CD4-positive, CD25-positive, alpha-beta regulatory T cell (primary cell): ENCODE results near the gene KITLG. TPM values are rescaled to one million over a fixed set of nuclear protein-coding genes. Genes with fewer than 3 reads are reported as not detected.

Experiments
- ATAC-seq, 2 donors: fragments of 150-1000 bp; cut with Tn5 transposase; one replicate each; pipeline ENCODE4 v1.10.0; 2021; ENCODE audit warnings: low read depth in 2 of 2, moderate number of reproducible peaks in 2 of 2, moderate library complexity in 1 of 2
- DNase-seq, 3 donors: peaks; one replicate each; pipeline versions ENCODE4 v3.0.0 to v3.0.0-alpha.2; 2012 to 2022; ENCODE audit warnings: mixed read lengths in 1 of 3
- H3K27ac ChIP-seq: one replicate; pipeline ENCODE4 v1.7.0; 2013; ENCODE audit warnings: mild to moderate bottlenecking, low read length; ENCODE audit not compliant: insufficient read depth, poor library complexity, severe bottlenecking
- H3K27me3 ChIP-seq: one replicate; pipeline ENCODE4 v1.7.0; 2013; ENCODE audit warnings: low read length; ENCODE audit not compliant: control insufficient read depth, insufficient read depth
- H3K36me3 ChIP-seq: one replicate; pipeline ENCODE4 v1.7.0; 2013; ENCODE audit warnings: mild to moderate bottlenecking, low read length, moderate library complexity; ENCODE audit not compliant: control insufficient read depth, insufficient read depth
- H3K4me1 ChIP-seq: 2 replicates; pipeline ENCODE4 v1.7.0; 2013; ENCODE audit warnings: mild to moderate bottlenecking, low read length; ENCODE audit not compliant: insufficient read depth, control insufficient read depth, poor library complexity, severe bottlenecking
- H3K4me3 ChIP-seq: one replicate; pipeline ENCODE4 v1.7.0; 2013; ENCODE audit warnings: low read depth, mild to moderate bottlenecking, low read length, moderate library complexity
- H3K9me3 ChIP-seq, 2 experiments: 1 replicate in 1 of 2; 2 replicates in 1 of 2; pipeline ENCODE4 v1.7.0; 2013; ENCODE audit warnings: low read length in 2 of 2, mild to moderate bottlenecking in 1 of 2, moderate library complexity in 1 of 2; ENCODE audit not compliant: control insufficient read depth in 2 of 2
- H3K27ac Mint-ChIP-seq, 3 donors: one replicate each; pipeline ENCODE4 v1.8.0; 2020 to 2022; ENCODE audit warnings: mild to moderate bottlenecking in 3 of 3, mixed read lengths in 3 of 3, moderate library complexity in 2 of 3
- H3K27me3 Mint-ChIP-seq: one replicate; pipeline ENCODE4 v1.8.0; 2022; ENCODE audit warnings: mild to moderate bottlenecking, mixed read lengths
- H3K36me3 Mint-ChIP-seq: one replicate; pipeline ENCODE4 v1.8.0; 2020; ENCODE audit warnings: mixed read lengths
- H3K4me1 Mint-ChIP-seq, 4 donors: one replicate each; pipeline ENCODE4 v1.8.0; 2020 to 2022; ENCODE audit warnings: mixed read lengths in 4 of 4, mild to moderate bottlenecking in 1 of 4
- H3K4me3 Mint-ChIP-seq, 4 donors: one replicate each; pipeline ENCODE4 v1.8.0; 2020 to 2022; ENCODE audit warnings: mild to moderate bottlenecking in 4 of 4, mixed read lengths in 4 of 4, moderate library complexity in 3 of 4
- H3K9me3 Mint-ChIP-seq, 7 donors: one replicate each; pipeline ENCODE4 v1.8.0; 2020 to 2022; ENCODE audit warnings: mixed read lengths in 7 of 7, mild to moderate bottlenecking in 3 of 7, moderate library complexity in 2 of 7
- polyA plus RNA-seq, 4 donors: library from polyadenylated mRNA; unstranded; fragments of 300-500 nt; fragmentation: Illumina TruSeq; gene quantifications; one replicate each; pipeline ENCODE4 v1.2.3, GENCODE V29; 2021
- total RNA-seq: library from RNA; stranded (reverse); gene quantifications from one replicate; pipeline ENCODE4 v1.2.3, GENCODE V29; 2022

KITLG gene
- total and polyA plus RNA-seq, 5 donors from 2014 or later = not detected

DNA sequence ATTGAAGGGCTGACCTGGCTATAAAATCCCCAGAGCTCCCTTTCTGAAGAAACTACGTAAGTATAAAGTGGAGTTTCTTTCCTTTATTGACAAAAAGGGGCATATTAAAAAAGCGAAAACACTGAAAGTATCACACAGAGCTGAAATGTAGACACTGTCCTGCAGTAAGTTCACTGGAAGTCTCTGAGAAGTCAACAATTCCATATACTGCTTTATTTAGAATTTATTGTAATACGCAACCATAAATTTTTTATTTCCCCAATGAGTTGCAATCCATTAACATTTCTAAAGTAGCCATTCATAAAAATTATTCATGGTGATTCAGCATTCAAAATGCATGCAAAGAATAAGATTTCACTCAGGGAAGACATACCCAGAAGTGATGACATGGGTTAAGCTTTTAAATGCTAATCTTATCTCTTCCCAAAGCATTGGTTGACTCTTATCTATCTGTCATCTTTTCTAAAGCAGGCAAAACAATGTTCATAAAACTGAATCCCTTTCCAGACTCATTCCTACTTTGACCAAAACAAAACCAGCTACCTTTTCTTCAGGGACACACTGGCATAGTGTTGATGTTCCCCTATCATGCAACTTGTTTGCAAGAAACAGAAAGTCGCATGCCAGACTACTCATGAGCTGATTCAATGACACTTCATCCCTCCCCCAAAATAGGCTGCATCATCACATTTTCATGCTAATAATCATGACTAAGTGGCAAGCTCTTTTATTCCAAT lies 17.3 kb downstream of the KITLG start:
- Mint-ChIP-seq H3K4me3 (no peak overlapping the region), H3K9me3 (peaks cover 0 to 2% (median 0%) of the 10 kb centered on the region in 7 donors), H3K27me3 (no peaks in the 10 kb centered on the region), H3K36me3 (no peaks in the 10 kb centered on the region), H3K27ac (no peak overlapping the region), H3K4me1 (no peaks in the 10 kb centered on the region)
- no peaks in the 10 kb centered on the region for H3K27me3 ChIP-seq
- no peak overlapping the region for H3K4me3 ChIP-seq
- ATAC-seq = no peak
- H3K36me3 ChIP-seq = no peaks in the 10 kb centered on the region
- no peaks in the 10 kb centered on the region for H3K4me1 ChIP-seq
- H3K9me3 ChIP-seq = no peaks in the 10 kb centered on the region
- H3K27ac ChIP-seq = no peak overlapping the region
- no peak for DNase-seq

DNA sequence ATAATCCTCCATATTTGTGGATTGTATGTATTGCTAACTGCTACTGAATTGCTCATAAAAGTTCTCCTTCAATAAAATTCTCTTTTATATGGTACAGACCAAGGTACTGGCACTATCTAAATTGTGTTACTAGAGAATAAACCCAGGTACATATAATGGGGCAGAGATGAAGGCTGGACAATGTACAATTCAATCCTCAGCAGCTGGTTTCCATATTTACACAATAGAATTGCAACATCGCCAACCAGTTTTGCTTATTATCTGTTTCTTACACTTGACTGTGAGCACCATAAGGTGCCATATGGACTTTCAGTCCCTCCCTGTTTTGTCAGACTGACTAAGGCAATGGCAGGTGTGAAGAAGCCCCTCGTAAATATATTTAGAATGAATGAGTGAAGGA lies 18.1 kb downstream of the KITLG start:
- no peaks in the 10 kb centered on the region for H3K36me3 ChIP-seq
- no peaks in the 10 kb centered on the region for H3K27me3 ChIP-seq
- DNase-seq (no peak), ATAC-seq (no peak)
- H3K27ac Mint-ChIP-seq = no peak overlapping the region
- no peaks in the 10 kb centered on the region for H3K27me3 Mint-ChIP-seq
- no peak overlapping the region for H3K4me3 ChIP-seq
- H3K36me3 Mint-ChIP-seq = no peaks in the 10 kb centered on the region
- no peak overlapping the region for H3K27ac ChIP-seq
- no peaks in the 10 kb centered on the region for H3K4me1 ChIP-seq
- H3K4me1 Mint-ChIP-seq = no peaks in the 10 kb centered on the region
- H3K4me3 Mint-ChIP-seq = no peak overlapping the region
- peaks cover 0 to 2% (median 0%) of the 10 kb centered on the region in 7 donors for H3K9me3 Mint-ChIP-seq
- no peaks in the 10 kb centered on the region for H3K9me3 ChIP-seq

DNA sequence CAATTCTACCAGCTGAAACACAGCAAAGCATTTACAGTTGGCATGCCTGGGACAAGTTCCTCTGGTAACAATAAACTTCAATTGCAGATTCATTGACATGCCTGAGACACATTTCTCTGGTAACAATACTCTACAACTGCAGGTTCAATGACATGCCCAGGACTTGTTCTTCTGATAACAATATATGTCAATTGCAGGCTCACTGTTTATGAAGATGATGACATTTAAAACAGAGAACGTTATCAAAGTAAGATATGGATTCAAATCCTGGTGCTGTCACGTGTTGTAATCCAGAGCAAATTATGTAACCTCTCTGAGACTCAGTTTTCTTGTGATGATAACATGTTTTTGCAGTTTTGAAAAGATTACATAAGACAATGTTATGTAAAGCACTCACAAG lies 20.5 kb downstream of the KITLG start:
- Mint-ChIP-seq H3K36me3 (no peaks in the 10 kb centered on the region), H3K27me3 (peaks cover 6% of the 10 kb centered on the region), H3K9me3 (peaks cover 0 to 5% (median 0%) of the 10 kb centered on the region in 7 donors), H3K4me3 (no peak overlapping the region), H3K4me1 (no peaks in the 10 kb centered on the region), H3K27ac (no peak overlapping the region)
- Histone ChIP-seq H3K36me3 (no peaks in the 10 kb centered on the region), H3K9me3 (no peaks in the 10 kb centered on the region), H3K4me1 (no peaks in the 10 kb centered on the region), H3K4me3 (no peak overlapping the region), H3K27me3 (no peaks in the 10 kb centered on the region), H3K27ac (no peak overlapping the region)
- DNase-seq = peak in 1 of 3 donors; percentile 8
- ATAC-seq = no peak

DNA sequence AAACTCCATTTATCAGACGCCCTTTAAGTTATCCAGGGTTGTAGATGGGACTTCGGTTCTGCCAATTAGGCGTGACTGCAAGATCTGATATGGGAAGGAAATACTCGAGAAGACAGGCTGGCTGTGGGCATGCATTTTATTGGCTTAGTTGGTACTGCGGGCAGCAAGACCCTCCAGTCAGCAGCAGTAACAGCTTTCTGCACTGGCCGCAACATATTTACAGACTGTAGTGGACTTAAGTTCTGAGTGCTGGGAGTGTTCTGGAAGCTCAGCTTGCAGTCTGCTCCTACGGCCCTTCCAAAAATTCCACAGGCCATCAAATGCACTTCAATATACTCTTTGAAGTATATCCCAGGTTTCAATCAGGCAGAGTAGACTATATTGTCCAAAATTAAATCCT lies 21.1 kb downstream of the KITLG start:
- no peaks in the 10 kb centered on the region for H3K36me3 Mint-ChIP-seq
- Histone ChIP-seq H3K4me3 (no peak overlapping the region), H3K4me1 (no peaks in the 10 kb centered on the region), H3K36me3 (no peaks in the 10 kb centered on the region), H3K27ac (no peak overlapping the region), H3K9me3 (no peaks in the 10 kb centered on the region), H3K27me3 (no peaks in the 10 kb centered on the region)
- H3K27ac Mint-ChIP-seq = no peak overlapping the region
- peaks cover 6% of the 10 kb centered on the region for H3K27me3 Mint-ChIP-seq
- H3K4me3 Mint-ChIP-seq = no peak overlapping the region
- DNase-seq (no peak), ATAC-seq (no peak)
- H3K4me1 Mint-ChIP-seq = no peaks in the 10 kb centered on the region
- H3K9me3 Mint-ChIP-seq = peaks cover 0 to 5% (median 0%) of the 10 kb centered on the region in 7 donors

DNA sequence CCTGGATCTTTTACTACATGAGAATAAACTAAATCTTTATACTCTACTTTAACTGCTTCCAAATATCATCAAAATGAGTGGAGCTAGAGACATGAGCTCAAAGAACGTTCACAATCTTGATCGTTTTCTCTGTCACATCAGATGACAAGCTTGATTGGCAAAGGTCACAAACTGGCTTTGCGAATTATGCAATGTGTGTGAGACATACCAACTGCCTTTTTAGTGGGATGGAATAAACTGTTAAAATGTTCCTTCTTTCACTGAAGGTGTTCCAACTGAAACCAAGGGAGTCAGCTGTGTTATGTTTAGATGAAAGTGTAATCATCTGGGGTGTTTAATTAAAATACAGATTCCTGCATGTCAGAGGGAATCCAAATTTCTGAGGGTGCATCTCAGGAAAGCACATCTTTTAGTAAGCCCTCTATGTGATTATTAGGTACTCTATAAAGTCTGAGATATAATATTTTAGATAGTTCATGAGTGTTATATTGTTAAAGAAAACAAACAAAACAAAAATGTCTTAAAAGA lies 21.9 kb downstream of the KITLG start:
- DNase-seq (no peak), ATAC-seq (no peak)
- Mint-ChIP-seq H3K9me3 (peaks cover 0 to 5% (median 0%) of the 10 kb centered on the region in 7 donors), H3K4me1 (no peaks in the 10 kb centered on the region), H3K27me3 (peaks cover 6% of the 10 kb centered on the region), H3K4me3 (no peak overlapping the region), H3K36me3 (no peaks in the 10 kb centered on the region), H3K27ac (no peak overlapping the region)
- H3K27ac ChIP-seq = no peak overlapping the region
- no peaks in the 10 kb centered on the region for H3K36me3 ChIP-seq
- no peaks in the 10 kb centered on the region for H3K4me1 ChIP-seq
- no peaks in the 10 kb centered on the region for H3K9me3 ChIP-seq
- no peak overlapping the region for H3K4me3 ChIP-seq
- no peaks in the 10 kb centered on the region for H3K27me3 ChIP-seq

DNA sequence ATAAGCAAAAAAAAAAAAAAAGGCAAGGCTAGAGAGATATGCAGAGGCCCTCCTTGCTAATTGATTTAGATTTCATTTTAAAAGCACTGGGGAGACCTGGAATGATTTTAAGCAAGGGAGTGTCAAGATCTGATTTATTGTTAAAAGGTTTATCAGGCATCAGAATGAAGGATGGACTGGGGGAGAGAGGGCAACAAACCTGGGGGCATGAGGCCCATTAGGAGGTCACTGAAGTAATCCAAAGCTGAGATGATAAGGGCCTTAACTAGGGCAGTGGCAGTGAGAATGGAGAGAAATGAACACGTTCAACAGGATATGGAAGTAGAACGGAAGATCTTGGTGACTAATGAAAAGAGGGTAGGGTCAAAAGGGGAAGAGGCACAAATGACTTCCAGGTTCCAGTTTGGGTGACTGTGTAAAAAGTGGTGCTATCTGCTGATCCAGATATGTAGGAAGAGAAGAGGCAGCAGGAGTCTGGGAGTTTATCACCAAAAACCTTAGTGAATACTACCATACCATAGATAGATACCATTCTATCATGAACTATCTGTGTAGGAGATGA lies 24.0 kb downstream of the KITLG start:
- H3K9me3 Mint-ChIP-seq = peaks cover 0 to 9% (median 0%) of the 10 kb centered on the region in 7 donors
- peaks cover 6% of the 10 kb centered on the region for H3K27me3 Mint-ChIP-seq
- Histone ChIP-seq H3K27me3 (no peaks in the 10 kb centered on the region), H3K4me3 (no peak overlapping the region), H3K9me3 (no peaks in the 10 kb centered on the region), H3K27ac (no peak overlapping the region), H3K36me3 (no peaks in the 10 kb centered on the region), H3K4me1 (no peaks in the 10 kb centered on the region)
- H3K36me3 Mint-ChIP-seq = no peaks in the 10 kb centered on the region
- no peak for DNase-seq
- H3K27ac Mint-ChIP-seq = no peak overlapping the region
- H3K4me1 Mint-ChIP-seq = no peaks in the 10 kb centered on the region
- ATAC-seq = no peak
- no peak overlapping the region for H3K4me3 Mint-ChIP-seq

DNA sequence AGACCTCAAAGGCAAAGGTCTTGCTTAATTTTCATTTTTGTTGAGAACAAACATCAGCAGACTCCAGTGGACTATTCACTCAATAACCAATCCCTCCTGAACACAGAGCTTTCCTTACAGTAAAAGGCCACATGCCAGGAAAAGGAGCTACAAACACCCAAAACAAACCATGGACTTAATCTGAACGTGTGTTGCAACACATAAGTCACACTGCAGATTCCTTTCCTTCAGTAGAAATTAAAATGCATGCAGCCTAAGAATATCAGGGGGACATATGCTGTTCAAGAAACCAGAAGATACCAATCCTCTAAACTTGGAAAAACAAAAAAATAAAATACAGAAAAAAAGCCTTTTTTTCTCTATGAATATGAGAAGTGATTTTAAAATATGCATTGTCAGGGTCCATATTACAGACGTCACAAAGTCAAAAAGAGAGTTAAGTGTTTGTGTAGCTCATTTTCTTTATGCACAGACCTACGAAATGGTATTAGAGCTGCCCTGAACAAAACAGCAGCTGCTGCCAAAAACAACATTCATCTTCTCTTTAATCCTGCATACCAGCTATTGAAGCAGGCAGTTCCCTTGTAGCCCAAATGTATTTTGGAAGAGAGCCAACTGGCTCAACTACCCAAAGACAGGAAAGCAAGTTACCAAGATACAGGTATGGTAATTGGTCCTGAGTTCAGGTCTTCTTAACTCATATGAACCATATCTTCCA lies 26.2 kb downstream of the KITLG start:
- H3K36me3 Mint-ChIP-seq = no peaks in the 10 kb centered on the region
- H3K27ac ChIP-seq = no peak overlapping the region
- H3K4me3 Mint-ChIP-seq = no peak overlapping the region
- H3K4me1 Mint-ChIP-seq = no peaks in the 10 kb centered on the region
- ATAC-seq (no peak), DNase-seq (no peak)
- H3K4me1 ChIP-seq = no peaks in the 10 kb centered on the region
- H3K27ac Mint-ChIP-seq = no peak overlapping the region
- H3K4me3 ChIP-seq = no peak overlapping the region
- peaks cover 15% of the 10 kb centered on the region for H3K27me3 Mint-ChIP-seq
- H3K9me3 ChIP-seq = no peaks in the 10 kb centered on the region
- peaks cover 0 to 9% (median 0%) of the 10 kb centered on the region in 7 donors for H3K9me3 Mint-ChIP-seq
- no peaks in the 10 kb centered on the region for H3K36me3 ChIP-seq
- no peaks in the 10 kb centered on the region for H3K27me3 ChIP-seq
